HG02610 (cell line): ENCODE data around the gene RHOBTB1.

ENCODE experiments used
- ATAC-seq: cut with Tn5 transposase; IDR thresholded peaks from one replicate; pipeline ENCODE4 v1.9.1; 2021; ENCODE audit warnings: mild to moderate bottlenecking, moderate library complexity; ENCODE audit not compliant: unreplicated experiment

The RHOBTB1 gene

DNA sequence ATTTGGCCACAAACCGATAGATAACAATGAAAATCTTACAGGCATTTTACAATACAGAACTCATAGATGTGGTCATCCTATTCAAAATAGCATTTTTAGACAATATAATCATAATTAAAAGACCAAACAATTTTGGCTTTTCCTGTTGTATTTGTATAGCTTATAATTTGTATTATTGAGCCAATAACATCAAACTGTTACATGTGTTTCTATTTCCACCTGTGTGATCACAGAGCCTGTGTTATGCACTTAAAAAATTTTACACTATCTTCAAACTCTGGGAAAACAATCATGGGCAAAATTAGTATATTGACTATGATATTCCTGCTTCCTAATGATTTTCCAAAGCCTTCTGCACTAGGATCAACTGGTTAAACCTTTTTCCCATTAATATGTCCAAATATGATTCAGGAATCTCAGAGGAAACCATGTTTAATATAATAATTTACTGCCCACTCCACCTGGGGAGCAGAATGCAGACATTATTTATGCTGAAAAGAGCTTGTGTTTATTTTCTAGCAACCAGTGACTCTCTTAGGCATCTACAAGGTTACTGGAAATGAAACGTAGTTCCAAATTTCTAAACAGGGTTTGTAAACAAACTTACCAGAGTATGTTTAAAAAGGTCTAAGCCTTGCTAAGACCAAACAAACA is 1.7 kb downstream of the RHOBTB1 start:
- ATAC-seq: no peak

DNA sequence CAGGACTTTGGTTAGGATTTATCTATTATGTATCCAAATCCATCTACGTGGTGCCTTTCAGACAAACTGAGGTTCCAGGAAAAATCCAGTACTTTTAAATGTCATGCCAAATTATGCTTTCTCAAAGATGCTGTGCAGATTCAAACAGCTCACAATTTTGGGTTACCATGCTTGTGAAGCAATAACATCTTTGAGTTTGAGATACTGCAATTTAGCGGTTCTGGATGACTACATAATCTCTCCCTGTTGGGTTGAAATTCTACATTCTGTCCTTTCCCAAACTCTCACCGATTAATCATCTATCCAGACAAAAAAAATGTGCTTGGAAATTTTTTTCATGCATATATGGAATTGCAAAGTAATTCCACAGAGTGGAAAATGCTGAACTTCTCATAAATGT is 3.5 kb downstream of the RHOBTB1 start:
- no peak for ATAC-seq

- ATAC-seq: no peak
Observed at GRCh38 chr10:60937784-60938654, 6.0 kb downstream of the RHOBTB1 start.

GRCh38 chr10:60937022-60937421 is 7.0 kb downstream of the RHOBTB1 start:
- no peak for ATAC-seq

DNA sequence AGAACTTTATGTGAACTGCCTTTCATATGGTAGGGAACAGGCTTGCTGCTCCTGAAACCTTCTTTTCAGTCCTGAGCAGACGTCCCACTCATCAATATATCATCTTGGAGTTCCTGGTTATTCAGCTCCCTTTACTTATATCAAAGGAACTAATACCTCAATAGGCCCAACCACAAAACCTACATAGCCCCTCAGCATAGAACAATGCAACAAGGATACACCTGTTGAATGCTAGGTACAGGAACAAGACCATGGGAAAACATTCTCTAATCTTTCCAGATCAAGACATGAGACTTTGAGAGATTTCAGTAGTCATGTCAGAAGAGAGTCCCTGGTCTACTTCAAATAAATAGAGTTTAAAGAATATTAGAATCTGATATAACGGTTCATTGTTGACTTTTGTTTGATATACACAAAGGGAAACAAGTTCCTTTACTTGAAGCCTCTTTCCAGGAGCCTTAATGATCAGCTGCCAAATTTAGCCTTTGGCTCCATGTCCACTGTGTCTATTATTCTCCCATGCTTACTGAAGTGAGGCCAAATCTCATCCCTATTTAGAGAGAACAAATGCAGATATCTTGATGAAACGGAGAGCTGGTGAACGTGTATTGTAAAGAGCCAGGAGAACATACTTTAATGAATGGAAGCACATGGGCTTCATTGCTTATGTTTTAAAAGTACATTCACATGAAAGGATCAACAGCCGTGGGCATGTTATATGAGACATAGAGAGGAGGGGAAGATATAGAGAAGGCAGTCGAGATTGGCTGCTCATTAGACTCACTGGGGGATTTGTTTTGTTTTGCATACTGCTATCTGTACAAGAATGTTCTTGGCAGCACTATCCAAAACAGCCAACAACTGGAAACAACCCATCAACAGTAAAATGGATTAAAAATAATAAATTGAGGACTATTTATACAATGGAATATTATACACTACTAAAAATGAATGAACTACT is 9.5 kb downstream of the RHOBTB1 start:
- ATAC-seq: no peak

DNA sequence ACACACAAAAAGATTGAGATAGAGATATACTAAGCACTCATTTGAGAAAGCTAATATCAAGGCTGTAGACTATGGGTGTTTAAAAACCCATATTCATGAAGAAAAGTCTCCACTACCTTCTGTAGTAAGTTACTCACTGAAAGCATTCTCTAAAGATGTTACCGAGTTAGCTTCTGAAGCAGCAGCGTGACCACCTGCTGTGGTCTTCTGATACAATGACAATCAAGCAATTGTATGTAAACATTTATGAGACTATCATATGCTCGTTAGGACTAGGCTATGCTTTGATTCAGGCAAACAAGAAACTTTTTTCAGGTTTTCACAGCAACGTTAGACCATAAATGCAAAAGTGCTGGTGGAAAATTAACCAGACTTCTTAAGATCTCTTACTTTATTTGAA is 11.2 kb downstream of the RHOBTB1 start:
- ATAC-seq: no peak

DNA sequence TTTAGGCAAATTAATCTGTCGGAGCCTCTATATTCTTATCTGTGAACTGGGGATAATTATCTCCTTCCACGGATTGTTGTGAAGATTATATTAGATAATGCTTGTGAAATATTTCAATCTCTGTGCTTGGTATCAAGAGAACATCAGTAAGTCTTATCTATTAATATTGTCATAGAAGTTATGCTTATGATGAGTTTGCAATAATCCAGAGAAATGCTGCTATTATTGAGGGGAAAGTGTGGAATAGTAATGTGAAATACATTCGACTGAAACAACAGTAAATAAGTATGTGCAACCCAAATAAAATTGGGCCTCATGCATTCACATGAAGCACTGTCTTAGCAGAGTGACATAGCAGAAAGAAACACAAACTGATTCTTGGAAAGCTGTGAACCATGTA is 13.7 kb downstream of the RHOBTB1 start:
- ATAC-seq: no peak

DNA sequence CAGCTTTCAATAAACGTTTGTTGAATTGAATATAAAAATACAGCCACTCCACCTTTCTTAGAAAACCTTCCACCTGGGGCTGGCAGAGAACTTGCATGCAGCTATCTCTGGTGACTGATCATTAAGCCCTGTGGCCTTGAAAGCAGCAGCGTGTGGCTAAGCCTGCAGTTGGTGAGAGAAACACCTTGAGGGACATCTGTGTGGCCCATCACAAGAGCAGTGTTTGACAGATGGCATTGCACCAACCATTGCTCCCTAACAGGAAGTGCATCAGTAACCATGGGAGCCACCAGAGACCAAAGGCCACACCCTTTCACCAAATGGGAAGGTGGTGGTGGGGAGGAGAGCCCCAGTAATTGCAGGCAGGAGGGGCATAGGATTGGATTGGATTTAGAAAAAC is 22.4 kb downstream of the RHOBTB1 start:
- ATAC-seq: no peak

GRCh38 chr10:60920479-60920878 is 23.5 kb downstream of the RHOBTB1 start:
- no peak for ATAC-seq

- ATAC-seq: no peak
Observed at GRCh38 chr10:60919551-60919950, 24.4 kb downstream of the RHOBTB1 start.

GRCh38 chr10:60917331-60918280 is 26.4 kb downstream of the RHOBTB1 start:
- ATAC-seq: no peak

DNA sequence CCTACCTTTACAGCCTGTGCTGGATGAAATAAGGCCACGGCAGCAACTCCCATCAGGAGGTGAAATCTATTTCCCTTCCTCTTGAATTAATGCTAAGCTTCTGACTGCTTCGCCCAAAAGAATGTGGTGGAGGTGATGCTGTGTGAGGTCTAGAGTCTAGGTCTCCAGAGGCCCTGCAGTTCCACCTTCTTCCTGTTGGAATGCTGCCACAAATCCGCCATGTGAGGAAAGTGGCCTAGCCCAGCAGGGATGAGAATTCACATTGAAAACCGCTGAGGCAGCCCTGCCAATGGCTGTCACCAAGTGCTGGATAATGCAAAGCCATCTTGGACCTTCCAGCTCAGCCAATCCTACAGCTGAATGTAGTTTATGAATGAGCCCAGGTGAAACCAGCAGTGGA is 28.0 kb downstream of the RHOBTB1 start:
- no peak for ATAC-seq

DNA sequence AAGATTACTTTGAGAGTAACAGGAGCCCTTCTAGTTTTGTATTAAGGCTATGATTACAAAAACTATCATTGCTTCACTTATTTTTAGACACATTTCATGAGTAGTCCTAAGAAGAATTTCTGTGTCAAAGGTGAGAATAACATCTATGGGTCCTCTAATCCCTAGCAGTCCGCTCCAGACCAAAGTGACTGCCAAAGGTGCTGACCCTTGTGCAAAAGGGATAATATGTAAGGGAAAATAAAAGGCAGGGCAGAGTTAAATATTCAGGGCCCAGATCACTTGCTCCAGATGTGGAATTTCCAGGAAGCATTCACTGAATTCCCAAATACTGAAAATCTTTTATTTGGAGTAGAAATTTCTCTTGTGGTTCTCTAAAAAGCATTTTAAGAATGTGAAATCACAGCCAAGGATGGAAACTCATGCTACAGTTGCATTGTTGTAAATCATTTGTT is 29.3 kb downstream of the RHOBTB1 start:
- no peak for ATAC-seq

GRCh38 chr10:60913657-60914056 is 30.3 kb downstream of the RHOBTB1 start:
- no peak for ATAC-seq

DNA sequence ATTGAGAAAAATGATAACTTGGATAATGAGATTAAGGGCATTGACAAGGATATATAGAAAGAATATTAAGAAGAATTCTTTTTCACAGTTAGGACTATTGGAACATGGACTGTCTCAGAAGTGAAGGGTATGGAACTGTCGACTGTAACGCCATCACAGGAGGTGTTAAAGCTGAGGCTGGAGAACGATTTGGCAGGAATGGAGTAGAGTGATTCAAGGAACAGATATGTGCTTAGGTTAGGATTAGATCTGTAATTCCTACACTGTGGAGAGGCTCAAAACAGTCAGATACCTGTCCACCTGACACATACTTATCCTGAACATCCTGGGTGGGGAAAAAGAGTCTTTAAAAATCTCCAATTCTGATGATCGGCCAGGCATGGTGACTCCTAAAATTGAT is 30.9 kb downstream of the RHOBTB1 start:
- no peak for ATAC-seq

GRCh38 chr10:60911715-60912114 is 32.3 kb downstream of the RHOBTB1 start:
- no peak for ATAC-seq

DNA sequence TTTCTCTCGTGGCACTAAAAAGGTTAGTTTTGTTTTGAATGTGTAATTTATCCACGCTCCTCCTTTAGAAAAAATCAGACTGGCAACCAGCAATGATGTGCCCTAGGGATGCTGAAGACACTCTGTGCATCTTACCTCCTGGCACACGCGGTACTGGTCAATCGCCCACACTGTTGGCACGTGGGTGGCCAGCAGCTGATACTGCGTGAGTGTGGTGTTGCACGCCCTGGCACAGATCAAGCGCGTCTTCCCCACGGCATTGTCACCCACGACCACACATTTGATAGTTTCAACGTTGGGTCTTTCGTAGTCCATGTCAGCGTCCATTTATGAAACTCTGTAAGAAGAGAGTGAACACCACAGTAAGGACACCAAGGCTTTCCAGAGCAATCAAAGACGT is 32.8 kb downstream of the RHOBTB1 start:
- no peak for ATAC-seq

DNA sequence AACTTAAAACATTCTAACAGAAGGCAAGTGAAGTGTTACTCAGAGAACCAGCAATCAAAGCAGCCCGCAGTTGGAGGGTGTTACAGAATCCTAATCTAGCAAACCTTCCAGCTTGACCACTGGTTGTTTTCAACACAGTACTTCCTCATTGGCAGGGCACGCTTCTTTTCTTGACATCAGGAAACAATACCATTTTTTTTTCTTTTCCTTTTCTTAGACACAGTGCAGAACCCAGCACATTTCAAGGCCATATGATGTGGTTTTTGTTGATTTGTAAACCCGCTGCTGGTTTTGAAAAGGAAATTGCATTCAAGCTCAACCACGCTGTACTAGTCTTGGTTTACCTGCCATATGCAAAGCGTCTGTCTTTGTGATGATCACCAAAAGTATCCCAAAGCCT is 33.4 kb downstream of the RHOBTB1 start:
- ATAC-seq: no peak

DNA sequence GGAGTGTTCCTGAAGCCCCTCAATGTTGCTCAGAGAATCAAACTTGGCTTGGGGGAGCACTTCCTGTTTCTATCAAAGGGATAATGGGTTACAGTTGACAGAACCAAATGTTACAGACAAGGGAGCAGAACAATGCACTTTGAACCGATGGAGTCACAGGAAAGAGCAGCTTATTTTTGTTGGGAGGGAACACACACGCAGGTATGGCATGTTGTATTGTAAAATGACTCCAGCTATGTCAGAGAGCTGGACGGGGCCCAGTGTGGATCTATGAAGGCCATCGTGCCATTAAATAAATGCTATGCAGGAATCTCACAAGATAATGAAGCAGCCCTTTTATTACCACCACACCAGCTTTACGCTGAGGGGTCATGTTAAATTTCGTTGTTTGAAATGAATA is 35.1 kb downstream of the RHOBTB1 start:
- no peak for ATAC-seq

- no peak for ATAC-seq
Observed at GRCh38 chr10:60908031-60908430, 36.0 kb downstream of the RHOBTB1 start.
